K562 (cell line): ENCODE results near the gene PDZD8. TPM values are rescaled to one million over a fixed set of nuclear protein-coding genes. Genes with fewer than 3 reads are reported as not detected.

Experiments used
- BCOR ChIP-seq: fragments of 450-650 bp; IDR thresholded peaks from 2 replicates; pipeline ENCODE4 v1.6.1; 2016
- BRF1 ChIP-seq: IDR thresholded peaks from 3 replicates; pipeline ENCODE4 v1.6.1; 2011; ENCODE audit warnings: borderline replicate concordance, mild to moderate bottlenecking; ENCODE audit not compliant: insufficient read length; ENCODE audit errors: extremely low read depth
- ELF4 ChIP-seq: fragments of 450-650 bp; formaldehyde crosslinking; IDR thresholded peaks from 2 replicates; pipeline ENCODE4 v1.4.0; 2022; ENCODE audit warnings: missing genetic modification characterization
- HLTF ChIP-seq: fragments of 450-650 bp; IDR thresholded peaks from 2 replicates; pipeline ENCODE4 v1.6.1; 2016
- HNRNPL ChIP-seq: fragments of 200-400 bp; formaldehyde crosslinking; IDR thresholded peaks from 2 replicates; pipeline ENCODE4 v1.6.1; 2017; ENCODE audit warnings: low read depth, mild to moderate bottlenecking, low read length
- MAFK ChIP-seq: IDR thresholded peaks from 2 replicates; pipeline ENCODE4 v1.6.1; 2011; ENCODE audit warnings: low read length, improper control_type of control experiment
- MCM7 ChIP-seq, 2 experiments: fragments of 450-650 bp; IDR thresholded peaks; 2 replicates each; pipeline ENCODE4 v1.6.1; 2016 to 2018
- MEIS2 ChIP-seq: fragments of 450-650 bp; IDR thresholded peaks from 2 replicates; pipeline ENCODE4 v1.6.1; 2014; ENCODE audit warnings: mild to moderate bottlenecking; ENCODE audit not compliant: partially characterized antibody
- ZNF146 ChIP-seq: IDR thresholded peaks from one replicate; pipeline ENCODE4 v1.6.1; 2018; ENCODE audit warnings: missing compliant biosample characterization; ENCODE audit not compliant: unreplicated experiment
- ZNF232 ChIP-seq: sonication (generic); formaldehyde crosslinking; IDR thresholded peaks from 2 replicates; pipeline ENCODE4 v1.8.0; 2022; ENCODE audit warnings: mild to moderate bottlenecking, missing genetic modification reagents
- polyA plus RNA-seq, 8 experiments: library from polyadenylated mRNA; depleted of rRNA in 4 of 8; stranded (reverse) in 5 of 8; unstranded in 3 of 8; fragments of >200 nt; fragmentation: Nextera tagmentation in 2 of 8; fragmentation: Illumina TruSeq in 1 of 8; extraction: Ambion mirVana in 2 of 8; extraction: Trizol in 1 of 8; gene quantifications; 2 replicates each; pipeline versions ENCODE4 v1.2.1 to v1.2.3, GENCODE V29; 2011 to 2014; ENCODE audit warnings: inconsistent platforms in 1 of 8, missing spikeins in 1 of 8
- total RNA-seq, 7 experiments: library from RNA; depleted of rRNA in 6 of 7; stranded (reverse); fragments of >200 nt in 6 of 7; fragmentation: Illumina TruSeq in 2 of 7; extraction: Trizol in 2 of 7; gene quantifications; 2 replicates each; pipeline versions ENCODE4 v1.2.1 to v1.2.3, GENCODE V29; 2011 to 2021; ENCODE audit warnings: low replicate concordance in 1 of 7
- TF ChIP-seq, protein P1 (sequence below): fragments of 250-450 bp; sonication (Bioruptor Pico); IDR thresholded peaks from 2 replicates; pipeline ENCODE4 v1.8.0; 2022; ENCODE audit warnings: moderate library complexity, mild to moderate bottlenecking, inconsistent platforms
- TF ChIP-seq, protein P2 (sequence below): fragments of 250-450 bp; sonication (Bioruptor Pico); IDR thresholded peaks from 2 replicates; pipeline ENCODE4 v1.6.1; 2021; ENCODE audit warnings: mild to moderate bottlenecking
- TF ChIP-seq, protein P3 (sequence below): fragments of 250-450 bp; sonication (Bioruptor Pico); IDR thresholded peaks from 2 replicates; pipeline ENCODE4 v1.8.0; 2021; ENCODE audit warnings: moderate library complexity, mild to moderate bottlenecking, inconsistent platforms
- TF ChIP-seq, protein P4 (sequence below): sonication (generic); formaldehyde crosslinking; IDR thresholded peaks from 2 replicates; pipeline ENCODE4 v1.8.0; 2022; ENCODE audit warnings: mild to moderate bottlenecking, missing genetic modification reagents
- TF ChIP-seq, protein P5 (sequence below): fragments of 150-350 bp; conservative IDR thresholded peaks from 2 replicates; pipeline ENCODE4 v1.6.1; 2014; ENCODE audit warnings: low read length
- TF ChIP-seq, protein P6 (sequence below), 3 experiments: fragments of 200-800 bp in 1 of 3; sonication (Bioruptor generic) in 1 of 3; sonication (generic) in 1 of 3; formaldehyde crosslinking in 1 of 3; IDR thresholded peaks; 2 replicates each; pipeline versions ENCODE4 v1.6.1 to v1.8.0; 2016 to 2022; ENCODE audit warnings: mild to moderate bottlenecking in 2 of 3, missing compliant biosample characterization in 2 of 3, missing genetic modification characterization in 2 of 3, missing genetic modification reagents in 1 of 3
- TF ChIP-seq, protein P7 (sequence below): fragments of 250-450 bp; sonication (Bioruptor Pico); IDR thresholded peaks from 2 replicates; pipeline ENCODE4 v1.8.0; 2021; ENCODE audit warnings: mild to moderate bottlenecking, moderate library complexity

The PDZD8 gene
- total and polyA plus RNA-seq, 9 of the 15 experiments (the other 6 are each of a cell fraction or from before 2014, with no cell fraction given), result 5.5 to 53.4 (median 36.8) TPM

DNA sequence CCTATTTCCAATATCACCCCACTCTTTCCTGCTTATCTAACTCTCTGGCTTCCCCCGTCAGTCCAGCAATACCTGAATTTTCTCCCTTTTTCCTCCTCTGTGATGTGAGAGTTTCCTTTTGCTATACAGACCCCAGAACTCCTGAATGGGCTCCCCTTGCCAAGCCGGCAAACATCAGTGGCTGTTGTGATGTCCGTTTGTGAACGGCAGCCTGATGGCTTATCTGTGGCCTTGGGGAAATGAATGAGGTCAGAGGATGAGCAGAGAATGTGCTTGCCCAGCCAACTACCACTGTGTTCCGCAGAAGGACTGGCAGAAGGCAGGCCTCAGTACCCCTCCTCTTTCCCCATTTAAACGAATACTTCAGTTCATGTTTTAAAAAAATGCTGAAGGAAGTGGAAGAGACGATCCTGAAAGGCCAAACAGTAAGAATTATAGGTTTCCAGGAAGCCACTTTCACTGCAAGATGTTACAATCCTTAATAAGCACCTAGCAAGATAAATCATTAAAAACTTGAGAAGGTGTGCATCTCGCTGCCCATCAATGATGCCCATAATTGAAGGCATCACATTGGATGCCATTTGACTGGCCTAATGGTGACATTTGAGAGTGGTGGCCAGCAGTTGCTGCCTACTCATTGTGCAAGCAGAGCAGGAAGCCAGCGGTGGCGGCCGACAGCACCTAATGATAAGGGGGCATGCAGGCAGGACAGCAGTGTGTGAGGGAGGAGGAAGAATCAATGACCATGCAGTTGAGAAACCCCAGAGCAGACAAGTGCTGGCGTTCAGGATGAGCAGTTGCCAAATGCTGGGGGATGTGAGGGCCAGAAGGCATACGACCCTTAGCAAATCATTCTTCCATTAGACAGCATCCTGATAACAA is 102.8 kb downstream of the PDZD8 start (continued):
- TF ChIP-seq, protein P1, sequence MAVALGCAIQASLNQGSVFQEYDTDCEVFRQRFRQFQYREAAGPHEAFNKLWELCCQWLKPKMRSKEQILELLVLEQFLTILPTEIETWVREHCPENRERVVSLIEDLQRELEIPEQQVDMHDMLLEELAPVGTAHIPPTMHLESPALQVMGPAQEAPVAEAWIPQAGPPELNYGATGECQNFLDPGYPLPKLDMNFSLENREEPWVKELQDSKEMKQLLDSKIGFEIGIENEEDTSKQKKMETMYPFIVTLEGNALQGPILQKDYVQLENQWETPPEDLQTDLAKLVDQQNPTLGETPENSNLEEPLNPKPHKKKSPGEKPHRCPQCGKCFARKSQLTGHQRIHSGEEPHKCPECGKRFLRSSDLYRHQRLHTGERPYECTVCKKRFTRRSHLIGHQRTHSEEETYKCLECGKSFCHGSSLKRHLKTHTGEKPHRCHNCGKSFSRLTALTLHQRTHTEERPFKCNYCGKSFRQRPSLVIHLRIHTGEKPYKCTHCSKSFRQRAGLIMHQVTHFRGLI, result 0 out of 2 replicates have a peak, but pooled peaks have one; percentile 9
- TF ChIP-seq, protein P2, sequence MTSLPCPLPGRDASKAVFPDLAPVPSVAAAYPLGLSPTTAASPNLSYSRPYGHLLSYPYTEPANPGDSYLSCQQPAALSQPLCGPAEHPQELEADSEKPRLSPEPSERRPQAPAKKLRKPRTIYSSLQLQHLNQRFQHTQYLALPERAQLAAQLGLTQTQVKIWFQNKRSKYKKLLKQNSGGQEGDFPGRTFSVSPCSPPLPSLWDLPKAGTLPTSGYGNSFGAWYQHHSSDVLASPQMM (CRISPR knock-in tag), result no peak
- TF ChIP-seq MEIS2 (peak; percentile 36), ZNF146 (CRISPR knock-in tag) (no peak), BRF1 (no peak), MAFK (no peak), BCOR (no peak), HLTF (no peak), MCM7 (IDR thresholded peaks at IDR 0.05) (no peak), ZNF232 (CRISPR knock-in tag) (no peak), ELF4 (CRISPR knock-in tag) (no peak), HNRNPL (no peak)
- TF ChIP-seq, protein P3, sequence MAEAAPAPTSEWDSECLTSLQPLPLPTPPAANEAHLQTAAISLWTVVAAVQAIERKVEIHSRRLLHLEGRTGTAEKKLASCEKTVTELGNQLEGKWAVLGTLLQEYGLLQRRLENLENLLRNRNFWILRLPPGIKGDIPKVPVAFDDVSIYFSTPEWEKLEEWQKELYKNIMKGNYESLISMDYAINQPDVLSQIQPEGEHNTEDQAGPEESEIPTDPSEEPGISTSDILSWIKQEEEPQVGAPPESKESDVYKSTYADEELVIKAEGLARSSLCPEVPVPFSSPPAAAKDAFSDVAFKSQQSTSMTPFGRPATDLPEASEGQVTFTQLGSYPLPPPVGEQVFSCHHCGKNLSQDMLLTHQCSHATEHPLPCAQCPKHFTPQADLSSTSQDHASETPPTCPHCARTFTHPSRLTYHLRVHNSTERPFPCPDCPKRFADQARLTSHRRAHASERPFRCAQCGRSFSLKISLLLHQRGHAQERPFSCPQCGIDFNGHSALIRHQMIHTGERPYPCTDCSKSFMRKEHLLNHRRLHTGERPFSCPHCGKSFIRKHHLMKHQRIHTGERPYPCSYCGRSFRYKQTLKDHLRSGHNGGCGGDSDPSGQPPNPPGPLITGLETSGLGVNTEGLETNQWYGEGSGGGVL, result no peak
- TF ChIP-seq, protein P4, sequence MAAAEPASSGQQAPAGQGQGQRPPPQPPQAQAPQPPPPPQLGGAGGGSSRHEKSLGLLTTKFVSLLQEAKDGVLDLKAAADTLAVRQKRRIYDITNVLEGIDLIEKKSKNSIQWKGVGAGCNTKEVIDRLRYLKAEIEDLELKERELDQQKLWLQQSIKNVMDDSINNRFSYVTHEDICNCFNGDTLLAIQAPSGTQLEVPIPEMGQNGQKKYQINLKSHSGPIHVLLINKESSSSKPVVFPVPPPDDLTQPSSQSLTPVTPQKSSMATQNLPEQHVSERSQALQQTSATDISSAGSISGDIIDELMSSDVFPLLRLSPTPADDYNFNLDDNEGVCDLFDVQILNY (CRISPR knock-in tag), result no peak
- TF ChIP-seq, protein P5, sequence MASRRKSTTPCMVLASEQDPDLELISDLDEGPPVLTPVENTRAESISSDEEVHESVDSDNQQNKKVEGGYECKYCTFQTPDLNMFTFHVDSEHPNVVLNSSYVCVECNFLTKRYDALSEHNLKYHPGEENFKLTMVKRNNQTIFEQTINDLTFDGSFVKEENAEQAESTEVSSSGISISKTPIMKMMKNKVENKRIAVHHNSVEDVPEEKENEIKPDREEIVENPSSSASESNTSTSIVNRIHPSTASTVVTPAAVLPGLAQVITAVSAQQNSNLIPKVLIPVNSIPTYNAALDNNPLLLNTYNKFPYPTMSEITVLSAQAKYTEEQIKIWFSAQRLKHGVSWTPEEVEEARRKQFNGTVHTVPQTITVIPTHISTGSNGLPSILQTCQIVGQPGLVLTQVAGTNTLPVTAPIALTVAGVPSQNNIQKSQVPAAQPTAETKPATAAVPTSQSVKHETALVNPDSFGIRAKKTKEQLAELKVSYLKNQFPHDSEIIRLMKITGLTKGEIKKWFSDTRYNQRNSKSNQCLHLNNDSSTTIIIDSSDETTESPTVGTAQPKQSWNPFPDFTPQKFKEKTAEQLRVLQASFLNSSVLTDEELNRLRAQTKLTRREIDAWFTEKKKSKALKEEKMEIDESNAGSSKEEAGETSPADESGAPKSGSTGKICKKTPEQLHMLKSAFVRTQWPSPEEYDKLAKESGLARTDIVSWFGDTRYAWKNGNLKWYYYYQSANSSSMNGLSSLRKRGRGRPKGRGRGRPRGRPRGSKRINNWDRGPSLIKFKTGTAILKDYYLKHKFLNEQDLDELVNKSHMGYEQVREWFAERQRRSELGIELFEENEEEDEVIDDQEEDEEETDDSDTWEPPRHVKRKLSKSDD, result no peak
- TF ChIP-seq, protein P6, sequence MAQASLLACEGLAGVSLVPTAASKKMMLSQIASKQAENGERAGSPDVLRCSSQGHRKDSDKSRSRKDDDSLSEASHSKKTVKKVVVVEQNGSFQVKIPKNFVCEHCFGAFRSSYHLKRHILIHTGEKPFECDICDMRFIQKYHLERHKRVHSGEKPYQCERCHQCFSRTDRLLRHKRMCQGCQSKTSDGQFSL (CRISPR knock-in tag; IDR thresholded peaks at IDR 0.05), result no peak
- TF ChIP-seq, protein P6 (tag; IDR thresholded peaks at IDR 0.05), result no peak
- TF ChIP-seq, protein P7, sequence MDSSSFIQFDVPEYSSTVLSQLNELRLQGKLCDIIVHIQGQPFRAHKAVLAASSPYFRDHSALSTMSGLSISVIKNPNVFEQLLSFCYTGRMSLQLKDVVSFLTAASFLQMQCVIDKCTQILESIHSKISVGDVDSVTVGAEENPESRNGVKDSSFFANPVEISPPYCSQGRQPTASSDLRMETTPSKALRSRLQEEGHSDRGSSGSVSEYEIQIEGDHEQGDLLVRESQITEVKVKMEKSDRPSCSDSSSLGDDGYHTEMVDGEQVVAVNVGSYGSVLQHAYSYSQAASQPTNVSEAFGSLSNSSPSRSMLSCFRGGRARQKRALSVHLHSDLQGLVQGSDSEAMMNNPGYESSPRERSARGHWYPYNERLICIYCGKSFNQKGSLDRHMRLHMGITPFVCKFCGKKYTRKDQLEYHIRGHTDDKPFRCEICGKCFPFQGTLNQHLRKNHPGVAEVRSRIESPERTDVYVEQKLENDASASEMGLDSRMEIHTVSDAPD (CRISPR knock-in tag), result no peak
